LNCaP clone FGC (cell line): ENCODE data around the gene RASSF5.

Experiments used
- DNase-seq: peaks from one replicate; pipeline ENCODE4 v3.0.0-alpha.2; 2011; ENCODE audit warnings: low read depth
- H3K4me3 ChIP-seq: 2 replicates; pipeline ENCODE4 v1.5.1; 2011; ENCODE audit warnings: mild to moderate bottlenecking, low read depth, low read length, control low read depth
- TF ChIP-seq, protein P1 (sequence below): IDR thresholded peaks from 2 replicates; pipeline ENCODE4 v1.5.1; 2012; ENCODE audit warnings: mild to moderate bottlenecking; ENCODE audit not compliant: control insufficient read depth, insufficient read depth; ENCODE audit errors: extremely low read depth

RASSF5 gene

DNA sequence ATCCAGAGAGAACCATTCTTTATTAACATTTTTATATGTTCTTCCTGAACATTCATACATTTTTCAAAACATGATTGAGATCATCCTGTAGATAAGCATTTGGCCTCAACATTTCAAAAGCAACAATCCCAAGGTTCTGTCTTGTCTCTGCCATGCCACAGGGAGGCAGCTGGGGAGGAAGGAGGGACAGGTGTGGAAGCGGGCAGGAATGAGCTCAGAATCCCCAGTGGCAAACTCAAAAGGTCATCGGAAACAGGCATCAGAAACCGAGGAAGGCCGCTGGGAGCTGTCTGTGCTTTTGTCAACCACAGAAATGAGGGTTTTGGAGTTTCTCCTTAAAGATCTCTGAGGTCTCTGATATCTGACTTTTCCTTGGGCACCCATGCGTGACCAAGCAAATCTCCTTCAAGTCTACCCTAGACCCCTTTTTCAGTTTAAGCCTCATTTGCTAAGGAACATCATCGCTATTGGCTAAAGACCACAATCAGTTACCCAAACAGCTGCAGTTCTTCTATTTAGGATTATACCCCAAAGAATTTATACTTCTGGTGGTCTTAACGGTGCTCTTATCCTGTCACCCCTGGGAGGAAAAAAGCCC lies 34.0 kb downstream of the RASSF5 start:
- TF ChIP-seq, protein P1, sequence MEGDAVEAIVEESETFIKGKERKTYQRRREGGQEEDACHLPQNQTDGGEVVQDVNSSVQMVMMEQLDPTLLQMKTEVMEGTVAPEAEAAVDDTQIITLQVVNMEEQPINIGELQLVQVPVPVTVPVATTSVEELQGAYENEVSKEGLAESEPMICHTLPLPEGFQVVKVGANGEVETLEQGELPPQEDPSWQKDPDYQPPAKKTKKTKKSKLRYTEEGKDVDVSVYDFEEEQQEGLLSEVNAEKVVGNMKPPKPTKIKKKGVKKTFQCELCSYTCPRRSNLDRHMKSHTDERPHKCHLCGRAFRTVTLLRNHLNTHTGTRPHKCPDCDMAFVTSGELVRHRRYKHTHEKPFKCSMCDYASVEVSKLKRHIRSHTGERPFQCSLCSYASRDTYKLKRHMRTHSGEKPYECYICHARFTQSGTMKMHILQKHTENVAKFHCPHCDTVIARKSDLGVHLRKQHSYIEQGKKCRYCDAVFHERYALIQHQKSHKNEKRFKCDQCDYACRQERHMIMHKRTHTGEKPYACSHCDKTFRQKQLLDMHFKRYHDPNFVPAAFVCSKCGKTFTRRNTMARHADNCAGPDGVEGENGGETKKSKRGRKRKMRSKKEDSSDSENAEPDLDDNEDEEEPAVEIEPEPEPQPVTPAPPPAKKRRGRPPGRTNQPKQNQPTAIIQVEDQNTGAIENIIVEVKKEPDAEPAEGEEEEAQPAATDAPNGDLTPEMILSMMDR = no peak
- DNase-seq = no peak
- H3K4me3 ChIP-seq = no peak overlapping the region

- DNase-seq = no peak
- TF ChIP-seq, protein P1 = peak; percentile 90
- H3K4me3 ChIP-seq = no peak overlapping the region
Observed at GRCh38 chr1:206544562-206545257, 37.4 kb downstream of the RASSF5 start.

GRCh38 chr1:206545351-206545750 lies 38.0 kb downstream of the RASSF5 start:
- DNase-seq = no peak
- H3K4me3 ChIP-seq = no peak overlapping the region
- TF ChIP-seq, protein P1 = no peak

GRCh38 chr1:206547104-206547503 lies 39.8 kb downstream of the RASSF5 start:
- no peak overlapping the region for H3K4me3 ChIP-seq
- no peak for DNase-seq
- TF ChIP-seq, protein P1 = no peak

DNA sequence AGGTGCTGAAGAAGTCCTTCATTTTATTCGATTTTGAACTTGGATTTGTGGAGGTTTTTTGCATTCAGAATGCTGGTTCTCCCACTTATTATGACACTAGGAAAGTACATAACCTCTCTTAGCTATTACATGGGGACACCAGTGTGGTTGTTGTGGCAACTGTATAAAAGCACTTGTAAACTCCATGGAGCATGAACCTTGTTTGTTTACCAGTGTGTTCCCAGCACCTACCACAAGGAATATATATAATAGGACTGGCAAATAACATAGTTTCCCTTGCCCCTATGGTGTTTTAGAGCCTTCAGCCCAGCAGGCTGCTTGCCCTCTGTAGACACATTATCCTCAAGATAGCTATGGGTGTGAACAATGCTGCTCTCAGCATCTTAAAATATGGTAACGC lies 43.1 kb downstream of the RASSF5 start:
- TF ChIP-seq, protein P1 = 0 out of 2 replicates have a peak, but pooled peaks have one; percentile 2
- peak; percentile 87 for DNase-seq

DNA sequence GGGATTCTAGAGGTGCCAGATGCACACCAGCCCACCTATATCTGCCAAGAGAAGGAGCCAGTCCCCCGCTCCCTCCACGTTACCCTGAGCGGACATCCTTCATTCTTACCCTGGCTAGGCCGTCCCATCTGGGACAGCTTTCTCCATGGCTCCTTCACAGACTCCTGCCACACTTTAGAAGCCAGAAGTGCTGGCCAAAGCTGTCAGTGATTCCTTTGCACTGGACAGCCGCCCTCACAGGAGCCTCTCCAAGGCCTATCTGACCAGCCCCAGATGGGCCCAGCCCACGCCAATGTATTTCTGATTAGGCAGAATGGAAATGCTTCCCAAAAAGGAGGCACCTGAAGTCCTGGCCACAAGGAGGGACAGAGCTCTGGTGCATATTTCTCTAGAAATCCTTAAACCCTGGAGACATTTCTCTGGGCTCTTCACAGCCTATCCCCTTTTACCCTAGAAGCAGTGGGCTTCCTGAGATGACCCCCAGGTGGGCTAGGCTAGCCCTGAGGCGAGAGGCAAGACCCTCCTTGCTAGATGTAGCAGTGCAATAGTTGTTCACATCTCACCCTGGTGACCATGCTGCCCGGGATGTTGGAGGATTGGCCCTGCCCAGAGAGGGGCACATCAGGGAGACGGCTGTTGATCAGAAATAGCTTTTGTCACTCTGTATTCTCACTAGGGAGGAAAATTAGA lies 44.1 kb downstream of the RASSF5 start:
- no peak for DNase-seq
- H3K4me3 ChIP-seq = no peak overlapping the region
- TF ChIP-seq, protein P1 = no peak

More for the DNA sequence above, 43.1 kb downstream of the RASSF5 start:
- H3K4me3 ChIP-seq = no peak overlapping the region
